ENCODE results near the gene NTNG2. TPM values are rescaled to one million over a fixed set of nuclear protein-coding genes. Genes with fewer than 3 reads are reported as not detected.

NTNG2 gene
- total and polyA plus RNA-seq, 9 of the 15 experiments (the other 6 are each of a cell fraction or from before 2014, with no cell fraction given) = 0.01 to 0.11 (median 0.09) TPM; not detected in 6

- TF ChIP-seq RAD21 (CRISPR knock-in tag; conservative IDR thresholded peaks at IDR 0.05 in 1 of 2, IDR thresholded peaks at IDR 0.05 in 1 of 2) = peak in 1 of 2 experiments; percentile 16; a peak in 1 of 4 replicates
- no peak for TF ChIP-seq DACH1 (IDR thresholded peaks at IDR 0.05; ENCODE audit: partially characterized antibody)
- TF ChIP-seq VEZF1 (CRISPR knock-in tag; IDR thresholded peaks at IDR 0.05) = peak; percentile 18; the same call in 1 of the 2 replicates
- TF ChIP-seq ZNF609 (CRISPR knock-in tag; IDR thresholded peaks at IDR 0.05; ENCODE audit: borderline replicate concordance) = no peak
- no peak for TF ChIP-seq SREBF1 (IDR thresholded peaks at IDR 0.05; ENCODE audit: borderline replicate concordance, low read depth, low read length)
- TF ChIP-seq CBX2 (IDR thresholded peaks at IDR 0.05; ENCODE audit: insufficient read depth, low read length, poor library complexity, severe bottlenecking) = no peak
- peak; percentile 97 for TF ChIP-seq PRMT5 (CRISPR knock-in tag; IDR thresholded peaks at IDR 0.05)
- no peak for TF ChIP-seq NFE2L1 (tag; IDR thresholded peaks at IDR 0.05; ENCODE audit: borderline replicate concordance, low read depth)
- TF ChIP-seq NFXL1 (CRISPR knock-in tag; IDR thresholded peaks at IDR 0.05) = no peak
- TF ChIP-seq ZNF224 (CRISPR knock-in tag; IDR thresholded peaks at IDR 0.05) = peak; percentile 87; the same call in 1 of the 2 replicates
- TF ChIP-seq MAX (CRISPR knock-in tag; IDR thresholded peaks at IDR 0.05) = peak; percentile 35; the same call in 1 of the 2 replicates
- no peak for TF ChIP-seq KLF16 (IDR thresholded peaks at IDR 0.05)
- no peak for TF ChIP-seq ZNF140 (CRISPR knock-in tag; IDR thresholded peaks at IDR 0.05)
- peak; percentile 73; the same call in 1 of the 2 replicates for TF ChIP-seq HMGXB4 (CRISPR knock-in tag; IDR thresholded peaks at IDR 0.05)
- no peak for TF ChIP-seq ZNF518B (CRISPR knock-in tag; IDR thresholded peaks at IDR 0.05)
Observed at GRCh38 chr9:132114102-132114707, 47.7 kb upstream of the NTNG2 start (continued).
